ENCODE measurements around the gene MAGI1. TPM values are rescaled to one million over a fixed set of nuclear protein-coding genes. Genes with fewer than 3 reads are reported as not detected.

Gene MAGI1
- total RNA-seq, 1 experiment from 2014 or later, result 58.2 TPM

DNA sequence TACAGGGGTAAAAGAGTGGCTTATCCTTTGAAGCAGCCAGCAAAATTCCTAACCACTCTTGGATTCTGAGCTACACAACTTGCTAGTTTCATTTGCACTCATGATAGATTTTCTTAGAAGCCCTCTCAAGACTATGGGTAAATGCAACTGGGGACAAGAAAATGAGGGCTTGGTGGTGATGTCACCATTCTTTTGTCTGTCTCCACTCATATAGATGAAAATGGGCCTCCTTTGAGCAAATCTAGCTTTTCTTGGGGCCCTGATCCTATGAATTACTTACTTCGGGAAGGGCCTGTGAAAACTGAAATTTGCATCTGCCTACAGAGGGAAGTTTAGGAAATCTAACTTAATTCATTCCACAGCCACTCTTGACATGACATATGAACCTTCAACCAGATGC lies 486.3 kb downstream of the MAGI1 start:
- peaks cover 64% of the 10 kb centered on the region for H3K4me1 Mint-ChIP-seq
- peaks cover 12% of the 10 kb centered on the region for H3K27me3 Mint-ChIP-seq (ENCODE audit: low read depth)
- no peaks in the 10 kb centered on the region for H3K36me3 Mint-ChIP-seq
- TF ChIP-seq, protein P1, sequence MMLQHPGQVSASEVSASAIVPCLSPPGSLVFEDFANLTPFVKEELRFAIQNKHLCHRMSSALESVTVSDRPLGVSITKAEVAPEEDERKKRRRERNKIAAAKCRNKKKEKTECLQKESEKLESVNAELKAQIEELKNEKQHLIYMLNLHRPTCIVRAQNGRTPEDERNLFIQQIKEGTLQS (CRISPR knock-in tag; conservative IDR thresholded peaks at IDR 0.05), result no peak
- TF ChIP-seq MXD4 (CRISPR knock-in tag; IDR thresholded peaks at IDR 0.05; ENCODE audit: borderline replicate concordance), result no peak
- TF ChIP-seq TCF7 (CRISPR knock-in tag; IDR thresholded peaks at IDR 0.05; ENCODE audit: low read depth), result no peak
- no peak for TF ChIP-seq CREM (CRISPR knock-in tag; IDR thresholded peaks at IDR 0.05)
- no peak for TF ChIP-seq SOX15 (CRISPR knock-in tag; IDR thresholded peaks at IDR 0.05)
- TF ChIP-seq HMGA2 (CRISPR knock-in tag; IDR thresholded peaks at IDR 0.05), result no peak
- no peak for TF ChIP-seq ZNF121 (CRISPR knock-in tag; IDR thresholded peaks at IDR 0.05)
- TF ChIP-seq, protein P2, sequence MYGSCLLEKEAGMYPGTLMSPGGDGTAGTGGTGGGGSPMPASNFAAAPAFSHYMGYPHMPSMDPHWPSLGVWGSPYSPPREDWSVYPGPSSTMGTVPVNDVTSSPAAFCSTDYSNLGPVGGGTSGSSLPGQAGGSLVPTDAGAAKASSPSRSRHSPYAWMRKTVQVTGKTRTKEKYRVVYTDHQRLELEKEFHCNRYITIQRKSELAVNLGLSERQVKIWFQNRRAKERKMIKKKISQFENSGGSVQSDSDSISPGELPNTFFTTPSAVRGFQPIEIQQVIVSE (CRISPR knock-in tag; IDR thresholded peaks at IDR 0.05; ENCODE audit: borderline replicate concordance), result no peak
- TF ChIP-seq NR1H2 (CRISPR knock-in tag; IDR thresholded peaks at IDR 0.05), result no peak
- TF ChIP-seq ZNF396 (CRISPR knock-in tag; IDR thresholded peaks at IDR 0.05; ENCODE audit: borderline replicate concordance), result no peak
- no peak for TF ChIP-seq NFYB (CRISPR knock-in tag; conservative IDR thresholded peaks at IDR 0.05; ENCODE audit: low read depth)
- TF ChIP-seq, protein P3, sequence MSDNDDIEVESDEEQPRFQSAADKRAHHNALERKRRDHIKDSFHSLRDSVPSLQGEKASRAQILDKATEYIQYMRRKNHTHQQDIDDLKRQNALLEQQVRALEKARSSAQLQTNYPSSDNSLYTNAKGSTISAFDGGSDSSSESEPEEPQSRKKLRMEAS (CRISPR knock-in tag; IDR thresholded peaks at IDR 0.05), result no peak
- TF ChIP-seq ZNF317 (CRISPR knock-in tag; IDR thresholded peaks at IDR 0.05; ENCODE audit: borderline replicate concordance, low read depth), result no peak
- TF ChIP-seq, protein P4, sequence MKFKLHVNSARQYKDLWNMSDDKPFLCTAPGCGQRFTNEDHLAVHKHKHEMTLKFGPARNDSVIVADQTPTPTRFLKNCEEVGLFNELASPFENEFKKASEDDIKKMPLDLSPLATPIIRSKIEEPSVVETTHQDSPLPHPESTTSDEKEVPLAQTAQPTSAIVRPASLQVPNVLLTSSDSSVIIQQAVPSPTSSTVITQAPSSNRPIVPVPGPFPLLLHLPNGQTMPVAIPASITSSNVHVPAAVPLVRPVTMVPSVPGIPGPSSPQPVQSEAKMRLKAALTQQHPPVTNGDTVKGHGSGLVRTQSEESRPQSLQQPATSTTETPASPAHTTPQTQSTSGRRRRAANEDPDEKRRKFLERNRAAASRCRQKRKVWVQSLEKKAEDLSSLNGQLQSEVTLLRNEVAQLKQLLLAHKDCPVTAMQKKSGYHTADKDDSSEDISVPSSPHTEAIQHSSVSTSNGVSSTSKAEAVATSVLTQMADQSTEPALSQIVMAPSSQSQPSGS (CRISPR knock-in tag; IDR thresholded peaks at IDR 0.05; ENCODE audit: borderline replicate concordance, low read depth), result no peak
- TF ChIP-seq, protein P5, sequence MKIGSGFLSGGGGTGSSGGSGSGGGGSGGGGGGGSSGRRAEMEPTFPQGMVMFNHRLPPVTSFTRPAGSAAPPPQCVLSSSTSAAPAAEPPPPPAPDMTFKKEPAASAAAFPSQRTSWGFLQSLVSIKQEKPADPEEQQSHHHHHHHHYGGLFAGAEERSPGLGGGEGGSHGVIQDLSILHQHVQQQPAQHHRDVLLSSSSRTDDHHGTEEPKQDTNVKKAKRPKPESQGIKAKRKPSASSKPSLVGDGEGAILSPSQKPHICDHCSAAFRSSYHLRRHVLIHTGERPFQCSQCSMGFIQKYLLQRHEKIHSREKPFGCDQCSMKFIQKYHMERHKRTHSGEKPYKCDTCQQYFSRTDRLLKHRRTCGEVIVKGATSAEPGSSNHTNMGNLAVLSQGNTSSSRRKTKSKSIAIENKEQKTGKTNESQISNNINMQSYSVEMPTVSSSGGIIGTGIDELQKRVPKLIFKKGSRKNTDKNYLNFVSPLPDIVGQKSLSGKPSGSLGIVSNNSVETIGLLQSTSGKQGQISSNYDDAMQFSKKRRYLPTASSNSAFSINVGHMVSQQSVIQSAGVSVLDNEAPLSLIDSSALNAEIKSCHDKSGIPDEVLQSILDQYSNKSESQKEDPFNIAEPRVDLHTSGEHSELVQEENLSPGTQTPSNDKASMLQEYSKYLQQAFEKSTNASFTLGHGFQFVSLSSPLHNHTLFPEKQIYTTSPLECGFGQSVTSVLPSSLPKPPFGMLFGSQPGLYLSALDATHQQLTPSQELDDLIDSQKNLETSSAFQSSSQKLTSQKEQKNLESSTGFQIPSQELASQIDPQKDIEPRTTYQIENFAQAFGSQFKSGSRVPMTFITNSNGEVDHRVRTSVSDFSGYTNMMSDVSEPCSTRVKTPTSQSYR (CRISPR knock-in tag; IDR thresholded peaks at IDR 0.05), result no peak
- TF ChIP-seq, protein P6, sequence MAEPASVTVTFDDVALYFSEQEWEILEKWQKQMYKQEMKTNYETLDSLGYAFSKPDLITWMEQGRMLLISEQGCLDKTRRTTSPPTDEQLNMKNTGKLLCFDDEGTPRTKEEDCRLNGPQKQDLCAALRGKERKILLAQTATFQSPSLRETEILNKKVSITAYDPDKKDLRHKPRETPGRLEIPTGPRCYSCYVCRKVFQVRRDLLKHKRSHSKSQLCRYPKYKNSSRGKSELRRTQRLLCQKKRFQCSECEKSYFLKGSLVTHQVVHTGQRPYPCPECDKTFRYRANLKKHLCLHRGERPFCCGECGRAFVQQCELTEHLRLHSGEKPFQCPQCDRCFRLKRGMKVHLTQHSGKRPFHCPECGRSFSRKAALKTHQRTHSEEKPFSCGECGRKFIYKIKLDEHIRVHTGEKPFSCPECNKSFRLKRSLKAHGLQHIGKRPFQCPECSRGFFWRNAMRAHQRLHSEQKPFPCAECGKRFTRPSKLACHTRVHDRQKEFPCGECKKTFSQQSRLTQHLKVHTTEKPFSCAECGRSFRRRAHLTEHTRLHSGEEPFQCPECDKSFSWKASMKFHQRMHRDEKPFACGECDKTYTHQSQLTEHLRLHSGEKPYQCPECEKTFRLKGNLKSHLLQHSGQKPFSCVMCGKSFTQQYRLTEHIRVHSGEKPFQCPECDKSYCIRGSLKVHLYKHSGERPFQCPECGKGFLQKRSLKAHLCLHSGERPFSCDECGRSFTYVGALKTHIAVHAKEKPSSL (CRISPR knock-in tag; conservative IDR thresholded peaks at IDR 0.05), result no peak
- no peak for TF ChIP-seq GABPB1 (CRISPR knock-in tag; IDR thresholded peaks at IDR 0.05)
- TF ChIP-seq, protein P7, sequence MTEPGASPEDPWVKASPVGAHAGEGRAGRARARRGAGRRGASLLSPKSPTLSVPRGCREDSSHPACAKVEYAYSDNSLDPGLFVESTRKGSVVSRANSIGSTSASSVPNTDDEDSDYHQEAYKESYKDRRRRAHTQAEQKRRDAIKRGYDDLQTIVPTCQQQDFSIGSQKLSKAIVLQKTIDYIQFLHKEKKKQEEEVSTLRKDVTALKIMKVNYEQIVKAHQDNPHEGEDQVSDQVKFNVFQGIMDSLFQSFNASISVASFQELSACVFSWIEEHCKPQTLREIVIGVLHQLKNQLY (CRISPR knock-in tag; IDR thresholded peaks at IDR 0.05), result no peak
- TF ChIP-seq, protein P8, sequence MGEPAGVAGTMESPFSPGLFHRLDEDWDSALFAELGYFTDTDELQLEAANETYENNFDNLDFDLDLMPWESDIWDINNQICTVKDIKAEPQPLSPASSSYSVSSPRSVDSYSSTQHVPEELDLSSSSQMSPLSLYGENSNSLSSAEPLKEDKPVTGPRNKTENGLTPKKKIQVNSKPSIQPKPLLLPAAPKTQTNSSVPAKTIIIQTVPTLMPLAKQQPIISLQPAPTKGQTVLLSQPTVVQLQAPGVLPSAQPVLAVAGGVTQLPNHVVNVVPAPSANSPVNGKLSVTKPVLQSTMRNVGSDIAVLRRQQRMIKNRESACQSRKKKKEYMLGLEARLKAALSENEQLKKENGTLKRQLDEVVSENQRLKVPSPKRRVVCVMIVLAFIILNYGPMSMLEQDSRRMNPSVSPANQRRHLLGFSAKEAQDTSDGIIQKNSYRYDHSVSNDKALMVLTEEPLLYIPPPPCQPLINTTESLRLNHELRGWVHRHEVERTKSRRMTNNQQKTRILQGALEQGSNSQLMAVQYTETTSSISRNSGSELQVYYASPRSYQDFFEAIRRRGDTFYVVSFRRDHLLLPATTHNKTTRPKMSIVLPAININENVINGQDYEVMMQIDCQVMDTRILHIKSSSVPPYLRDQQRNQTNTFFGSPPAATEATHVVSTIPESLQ (CRISPR knock-in tag; IDR thresholded peaks at IDR 0.05), result no peak
- ATAC-seq (no peak), DNase-seq (ENCODE audit: low spot score) (no peak)
- no peak overlapping the region for H3K4me3 Mint-ChIP-seq
- no peaks in the 10 kb centered on the region for H3K9me3 Mint-ChIP-seq
- ChIA-PET CTCF (interaction anchor here (0.7 to 1.7 kb wide), 5 partner anchors 18 to 122 kb away, joined by 3 to 7 read pairs (median 3); no protein-coding TSS in a partner anchor), POLR2A (interaction anchor here (0.7 kb wide), 1 partner anchor 149 kb away, joined by 3 read pairs; no protein-coding TSS in a partner anchor)
- no peak overlapping the region for H3K27ac Mint-ChIP-seq

All from WTC11 (cell line).